NB4 (cell line): Measurements from ENCODE around the gene TMEM178B.
"Not testable (repeated sequence)": the region's sequence is repeated elsewhere in the genome, so short reads cannot be mapped to it uniquely, and the experiment has no call there.

ENCODE experiments used
- DNase-seq: peaks from one replicate; pipeline ENCODE4 v3.0.0; 2010; ENCODE audit warnings: low read depth
- H3K4me3 ChIP-seq: one replicate; pipeline ENCODE4 v1.5.1; 2011; ENCODE audit warnings: mild to moderate bottlenecking, low read depth, low read length, moderate library complexity
- MYC ChIP-seq: IDR thresholded peaks from 2 replicates; pipeline ENCODE4 v1.6.1; 2011; ENCODE audit warnings: low read depth, low read length
- POLR2A ChIP-seq: IDR thresholded peaks from 2 replicates; pipeline ENCODE4 v1.6.1; 2011; ENCODE audit warnings: mild to moderate bottlenecking; ENCODE audit not compliant: insufficient read length; ENCODE audit errors: extremely low read depth
- TF ChIP-seq, protein P1 (sequence below): IDR thresholded peaks from 2 replicates; pipeline ENCODE4 v1.6.1; 2011; ENCODE audit warnings: low read depth, low read length
- TF ChIP-seq, protein P2 (sequence below): IDR thresholded peaks from one replicate; pipeline ENCODE4 v1.5.1; 2012; ENCODE audit warnings: low read depth, low read length

The TMEM178B gene

GRCh38 chr7:141393056-141393455 lies 319.2 kb downstream of the TMEM178B start:
- TF ChIP-seq, protein P1, sequence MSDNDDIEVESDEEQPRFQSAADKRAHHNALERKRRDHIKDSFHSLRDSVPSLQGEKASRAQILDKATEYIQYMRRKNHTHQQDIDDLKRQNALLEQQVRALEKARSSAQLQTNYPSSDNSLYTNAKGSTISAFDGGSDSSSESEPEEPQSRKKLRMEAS = no peak
- no peak for TF ChIP-seq POLR2A
- TF ChIP-seq MYC = no peak
- TF ChIP-seq, protein P2, sequence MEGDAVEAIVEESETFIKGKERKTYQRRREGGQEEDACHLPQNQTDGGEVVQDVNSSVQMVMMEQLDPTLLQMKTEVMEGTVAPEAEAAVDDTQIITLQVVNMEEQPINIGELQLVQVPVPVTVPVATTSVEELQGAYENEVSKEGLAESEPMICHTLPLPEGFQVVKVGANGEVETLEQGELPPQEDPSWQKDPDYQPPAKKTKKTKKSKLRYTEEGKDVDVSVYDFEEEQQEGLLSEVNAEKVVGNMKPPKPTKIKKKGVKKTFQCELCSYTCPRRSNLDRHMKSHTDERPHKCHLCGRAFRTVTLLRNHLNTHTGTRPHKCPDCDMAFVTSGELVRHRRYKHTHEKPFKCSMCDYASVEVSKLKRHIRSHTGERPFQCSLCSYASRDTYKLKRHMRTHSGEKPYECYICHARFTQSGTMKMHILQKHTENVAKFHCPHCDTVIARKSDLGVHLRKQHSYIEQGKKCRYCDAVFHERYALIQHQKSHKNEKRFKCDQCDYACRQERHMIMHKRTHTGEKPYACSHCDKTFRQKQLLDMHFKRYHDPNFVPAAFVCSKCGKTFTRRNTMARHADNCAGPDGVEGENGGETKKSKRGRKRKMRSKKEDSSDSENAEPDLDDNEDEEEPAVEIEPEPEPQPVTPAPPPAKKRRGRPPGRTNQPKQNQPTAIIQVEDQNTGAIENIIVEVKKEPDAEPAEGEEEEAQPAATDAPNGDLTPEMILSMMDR = no peak
- DNase-seq = no peak
- no peak overlapping the region for H3K4me3 ChIP-seq

DNA sequence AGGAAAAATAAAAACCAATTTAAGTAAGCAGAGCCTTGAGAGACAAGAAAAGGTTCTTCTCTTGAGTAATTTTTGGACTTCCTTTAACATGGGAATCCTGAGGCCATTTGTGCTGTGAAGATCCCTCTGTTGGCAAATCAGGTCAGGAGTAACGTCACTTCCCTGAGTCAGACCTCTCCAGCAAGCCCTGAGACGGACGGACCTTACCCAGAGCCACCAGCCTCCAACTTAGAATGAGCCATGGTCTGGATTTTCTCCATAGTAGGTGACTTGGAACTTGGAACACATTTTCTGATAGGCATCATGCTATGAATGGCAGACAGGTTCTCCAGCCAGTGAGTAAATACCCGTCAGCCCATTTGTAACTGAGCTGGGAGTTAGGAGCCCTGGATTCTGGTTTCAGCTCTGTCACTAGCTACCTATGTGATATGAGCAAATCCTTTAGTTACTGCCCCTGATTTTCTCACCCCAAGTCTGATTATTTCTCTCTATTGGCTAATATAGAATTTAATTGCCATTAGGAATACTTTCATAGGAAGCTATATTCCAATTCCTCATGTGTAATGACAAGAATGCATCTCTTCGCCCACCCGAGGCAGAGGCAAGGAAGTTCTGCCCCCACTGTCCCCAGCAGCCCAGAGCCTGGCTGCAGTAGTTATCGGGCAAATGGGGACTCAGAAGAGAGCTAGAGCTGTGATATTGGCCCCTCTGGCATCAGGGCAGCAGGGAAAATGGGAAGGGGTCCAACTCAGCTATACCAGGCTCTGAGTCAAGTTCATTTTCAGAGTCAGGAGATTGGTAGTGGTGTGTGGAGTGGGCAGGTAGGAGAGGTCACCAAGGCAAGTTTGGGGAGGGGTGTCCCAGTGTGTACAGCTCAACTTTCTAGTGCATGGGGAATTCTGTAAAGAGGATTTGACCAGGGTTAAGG lies 323.6 kb downstream of the TMEM178B start:
- TF ChIP-seq POLR2A = no peak
- DNase-seq = no peak
- H3K4me3 ChIP-seq = no peak overlapping the region

DNA sequence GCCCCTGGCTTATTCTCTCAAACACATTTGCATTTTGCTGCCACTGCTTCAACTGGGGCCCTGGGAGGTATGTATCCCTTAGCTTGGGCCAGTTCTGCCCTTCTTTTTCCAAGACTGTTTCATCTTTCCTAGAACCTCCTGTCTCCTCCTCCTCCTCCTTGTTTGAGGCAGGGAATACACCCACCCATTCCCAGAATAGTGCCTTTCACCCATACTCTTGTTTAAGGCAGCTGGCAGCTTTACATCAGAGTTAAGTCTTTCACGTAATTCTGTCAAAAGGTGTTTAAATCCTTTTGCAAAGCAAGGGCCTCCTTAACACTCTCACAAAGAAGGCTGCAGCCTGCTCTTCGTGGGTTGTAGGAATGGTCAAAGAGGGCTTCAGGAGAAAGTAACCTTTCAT lies 326.5 kb downstream of the TMEM178B start:
- no peak overlapping the region for H3K4me3 ChIP-seq
- TF ChIP-seq POLR2A = no peak
- TF ChIP-seq, protein P1 = no peak
- no peak for TF ChIP-seq MYC
- TF ChIP-seq, protein P2 = no peak
- no peak for DNase-seq

GRCh38 chr7:141402277-141402996 lies 328.6 kb downstream of the TMEM178B start:
- TF ChIP-seq, protein P1 = no peak
- no peak for TF ChIP-seq MYC
- no peak for TF ChIP-seq POLR2A
- TF ChIP-seq, protein P2 = no peak
- H3K4me3 ChIP-seq = no peak overlapping the region
- no peak for DNase-seq

DNA sequence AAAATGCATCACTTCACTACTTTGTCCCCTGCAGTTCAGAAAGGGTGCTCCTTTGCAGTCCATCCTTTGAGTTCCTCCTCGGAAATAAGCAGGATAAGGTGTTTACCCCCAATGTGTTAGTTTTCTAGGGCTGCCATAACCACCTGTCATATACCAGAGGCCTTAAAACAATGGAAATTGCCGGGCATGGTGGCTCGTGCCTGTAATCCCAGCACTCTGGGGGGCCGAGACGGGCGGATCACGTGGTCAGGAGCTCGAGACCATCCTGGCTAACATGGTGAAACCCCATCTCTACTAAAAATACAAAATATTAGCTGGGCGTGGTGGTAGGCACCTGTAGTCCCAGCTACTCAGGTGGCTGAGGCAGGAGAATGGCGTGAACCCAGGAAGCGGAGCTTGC lies 330.0 kb downstream of the TMEM178B start:
- not testable (repeated sequence) for DNase-seq

GRCh38 chr7:141406347-141406746 lies 332.5 kb downstream of the TMEM178B start:
- no peak overlapping the region for H3K4me3 ChIP-seq
- no peak for DNase-seq
- TF ChIP-seq POLR2A (no peak), MYC (no peak)

More for the DNA sequence above, 330.0 kb downstream of the TMEM178B start:
- not testable (repeated sequence) for H3K4me3 ChIP-seq

- H3K4me3 ChIP-seq = no peak overlapping the region
- TF ChIP-seq MYC (no peak), POLR2A (no peak)
- TF ChIP-seq, protein P1 = no peak
These were observed 334.0 kb downstream of the TMEM178B start for GRCh38 chr7:141407893-141408292.

DNA sequence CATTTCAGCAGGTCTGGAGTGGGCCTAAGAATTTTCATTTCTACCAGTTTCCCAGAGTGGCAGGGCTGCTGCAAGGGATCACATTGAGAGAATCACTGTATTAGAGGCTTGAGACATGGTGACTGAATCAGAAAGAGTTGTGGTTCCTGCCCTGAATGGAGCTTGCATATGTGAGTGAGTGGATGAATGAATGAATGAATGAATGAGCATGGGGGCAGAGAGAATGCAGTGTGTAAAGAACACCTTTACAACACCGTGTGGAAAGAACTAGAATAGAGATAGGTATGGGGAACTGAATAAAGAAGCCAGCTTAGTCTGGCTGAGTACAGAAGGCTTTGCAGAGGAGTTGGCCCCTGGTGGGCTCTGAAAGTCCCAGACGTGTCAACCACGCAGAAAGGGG lies 334.6 kb downstream of the TMEM178B start:
- no peak for DNase-seq
- TF ChIP-seq MYC (no peak), POLR2A (no peak)
- TF ChIP-seq, protein P1 = no peak
- TF ChIP-seq, protein P2 = no peak
- no peak overlapping the region for H3K4me3 ChIP-seq

More at GRCh38 chr7:141407893-141408292, 334.0 kb downstream of the TMEM178B start:
- DNase-seq = no peak
